Keratinocyte (primary cell): Measurements from ENCODE around the gene SLC22A31. TPM values are rescaled to one million over a fixed set of nuclear protein-coding genes. Genes with fewer than 3 reads are reported as not detected.

Experiments used
- DNase-seq: peaks from one replicate; pipeline ENCODE4 v3.0.0-alpha.2; 2011; ENCODE audit warnings: low read depth, missing footprints, low spot score
- FAIRE-seq: peaks from 2 replicates; lab custom pipeline; 2011; peaks lifted over from hg19 to GRCh38; lab: Jason Lieb, UNC
- H2AFZ ChIP-seq: 2 replicates; pipeline ENCODE4 v1.6.0; 2012; ENCODE audit warnings: low read length, control low read depth, inconsistent platforms; ENCODE audit not compliant: control insufficient read depth
- H3K27ac ChIP-seq: 2 replicates; pipeline ENCODE4 v1.5.1; 2011; ENCODE audit warnings: low read length; ENCODE audit not compliant: control insufficient read depth, insufficient read depth
- H3K27me3 ChIP-seq: 3 replicates; pipeline ENCODE4 v1.6.0; 2011; ENCODE audit warnings: low read length; ENCODE audit not compliant: control insufficient read depth, insufficient read depth; ENCODE audit errors: extremely low read depth
- H3K36me3 ChIP-seq, 2 experiments: 2 replicates in 1 of 2; 3 replicates in 1 of 2; pipeline ENCODE4 v1.5.1; 2011; ENCODE audit warnings: low read length in 2 of 2, mild to moderate bottlenecking in 1 of 2; ENCODE audit not compliant: control insufficient read depth in 2 of 2, insufficient read depth in 2 of 2; ENCODE audit errors: extremely low read depth in 1 of 2
- H3K4me1 ChIP-seq: 3 replicates; pipeline ENCODE4 v1.5.1; 2011; ENCODE audit warnings: low read length; ENCODE audit not compliant: control insufficient read depth, insufficient read depth; ENCODE audit errors: extremely low read depth
- H3K4me2 ChIP-seq: 3 replicates; pipeline ENCODE4 v1.6.0; 2011; ENCODE audit warnings: low read depth, low read length; ENCODE audit not compliant: control insufficient read depth, insufficient read depth; ENCODE audit errors: extremely low read depth
- H3K4me3 ChIP-seq, 3 experiments: fragments of 200-600 bp in 1 of 3; sonication (generic) in 1 of 3; 2 replicates in 2 of 3; 3 replicates in 1 of 3; pipeline ENCODE4 v1.5.1; 2011 to 2016; ENCODE audit warnings: low read length in 3 of 3, mild to moderate bottlenecking in 3 of 3, control low read depth in 2 of 3, inconsistent platforms in 1 of 3, low read depth in 1 of 3, mixed read lengths in 1 of 3, mixed run types in 1 of 3, moderate library complexity in 1 of 3; ENCODE audit not compliant: control insufficient read depth in 2 of 3, insufficient read depth in 2 of 3; ENCODE audit errors: extremely low read depth in 1 of 3
- H3K79me2 ChIP-seq: 2 replicates; pipeline ENCODE4 v1.6.0; 2012; ENCODE audit warnings: low read length; ENCODE audit not compliant: control insufficient read depth, insufficient read depth
- H3K9ac ChIP-seq: 3 replicates; pipeline ENCODE4 v1.6.0; 2011; ENCODE audit warnings: low read length; ENCODE audit not compliant: control insufficient read depth, insufficient read depth; ENCODE audit errors: extremely low read depth
- H3K9me1 ChIP-seq: 3 replicates; pipeline ENCODE4 v1.6.0; 2011; ENCODE audit warnings: low read length; ENCODE audit not compliant: control insufficient read depth, insufficient read depth; ENCODE audit errors: extremely low read depth
- H3K9me3 ChIP-seq: 2 replicates; pipeline ENCODE4 v1.5.1; 2012; ENCODE audit warnings: low read depth, low read length; ENCODE audit not compliant: control insufficient read depth
- H4K20me1 ChIP-seq: 3 replicates; pipeline ENCODE4 v1.6.0; 2011; ENCODE audit warnings: low read length; ENCODE audit not compliant: control insufficient read depth, insufficient read depth; ENCODE audit errors: extremely low read depth
- EZH2 ChIP-seq: IDR thresholded peaks from one replicate; pipeline ENCODE4 v1.6.1; 2012; ENCODE audit warnings: inconsistent platforms, mild to moderate bottlenecking, low read length, moderate library complexity
- dilution Hi-C: fragments of 300-500 bp; cut with MboI; formaldehyde crosslinking; loops from one replicate; pipeline ENCODE4 v1.7.0; 2020; ENCODE audit warnings: low sequenced_read_pairs; ENCODE audit not compliant: extremely low pct_ligation_motif_present
- polyA plus RNA-seq, 5 experiments: library from polyadenylated mRNA; depleted of rRNA in 3 of 5; stranded (reverse) in 3 of 5; stranded (forward) in 1 of 5; unstranded in 1 of 5; fragments of >200 nt; gene quantifications; 1 replicate in 1 of 5; 2 replicates in 3 of 5; 3 replicates in 1 of 5; pipeline versions ENCODE4 v1.2.1 to v1.2.3, GENCODE V29; 2011 to 2012; ENCODE audit warnings: missing spikeins in 2 of 5, low read depth in 1 of 5, low replicate concordance in 1 of 5
- TF ChIP-seq, protein P1 (sequence below), 3 experiments: IDR thresholded peaks in 1 of 3; conservative IDR thresholded peaks in 1 of 3; optimal IDR thresholded peaks in 1 of 3; 2 replicates in 2 of 3; 3 replicates in 1 of 3; pipeline versions ENCODE3 to v1.5.1; 2011; ENCODE audit warnings: low read length in 3 of 3, mild to moderate bottlenecking in 3 of 3, moderate library complexity in 2 of 3, control low read depth in 1 of 3, inconsistent platforms in 1 of 3; ENCODE audit not compliant: insufficient read depth in 2 of 3; ENCODE audit errors: extremely low read depth in 1 of 3

Gene SLC22A31
- polyA plus RNA-seq, 1 donor (not counting 4 experiments of a cell fraction or from before 2014, with no cell fraction given): not detected

DNA sequence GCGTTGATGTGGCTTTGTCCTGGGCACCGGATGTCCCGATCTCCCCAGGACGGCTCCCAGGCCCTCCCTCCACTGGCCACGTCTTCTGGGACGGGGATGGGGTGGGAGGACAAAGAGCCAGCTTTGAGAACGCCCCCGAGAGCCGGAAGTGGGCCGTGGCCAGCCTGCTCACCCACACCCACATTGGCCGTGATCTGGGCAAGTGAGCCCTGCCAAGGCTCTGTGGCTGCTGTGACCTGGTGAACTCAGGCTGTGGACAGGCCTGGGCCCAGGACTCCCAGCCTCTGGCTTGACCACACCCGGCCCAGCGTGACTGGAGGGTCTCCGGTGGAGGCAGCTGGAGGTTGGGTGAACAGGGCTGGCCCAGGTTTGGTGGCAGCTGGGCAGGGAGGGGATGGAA lies 25.5 kb downstream of the SLC22A31 start:
- Histone ChIP-seq H3K4me2 (no peak overlapping the region), H2AFZ (no peak overlapping the region), H3K4me3 (no peak overlapping the region), H3K9me3 (no peaks in the 10 kb centered on the region), H3K4me1 (peaks cover 6% of the 10 kb centered on the region), H3K79me2 (no peaks in the 10 kb centered on the region), H3K9me1 (no peaks in the 10 kb centered on the region), H3K36me3 (no peaks in the 10 kb centered on the region), H4K20me1 (peaks cover 2% of the 10 kb centered on the region), H3K27me3 (peaks cover 47% of the 10 kb centered on the region), H3K9ac (no peak overlapping the region), H3K27ac (no peak overlapping the region)
- DNase-seq (no peak), FAIRE-seq (no peak)
- dilution Hi-C loops: no loop called here
- TF ChIP-seq, protein P1, sequence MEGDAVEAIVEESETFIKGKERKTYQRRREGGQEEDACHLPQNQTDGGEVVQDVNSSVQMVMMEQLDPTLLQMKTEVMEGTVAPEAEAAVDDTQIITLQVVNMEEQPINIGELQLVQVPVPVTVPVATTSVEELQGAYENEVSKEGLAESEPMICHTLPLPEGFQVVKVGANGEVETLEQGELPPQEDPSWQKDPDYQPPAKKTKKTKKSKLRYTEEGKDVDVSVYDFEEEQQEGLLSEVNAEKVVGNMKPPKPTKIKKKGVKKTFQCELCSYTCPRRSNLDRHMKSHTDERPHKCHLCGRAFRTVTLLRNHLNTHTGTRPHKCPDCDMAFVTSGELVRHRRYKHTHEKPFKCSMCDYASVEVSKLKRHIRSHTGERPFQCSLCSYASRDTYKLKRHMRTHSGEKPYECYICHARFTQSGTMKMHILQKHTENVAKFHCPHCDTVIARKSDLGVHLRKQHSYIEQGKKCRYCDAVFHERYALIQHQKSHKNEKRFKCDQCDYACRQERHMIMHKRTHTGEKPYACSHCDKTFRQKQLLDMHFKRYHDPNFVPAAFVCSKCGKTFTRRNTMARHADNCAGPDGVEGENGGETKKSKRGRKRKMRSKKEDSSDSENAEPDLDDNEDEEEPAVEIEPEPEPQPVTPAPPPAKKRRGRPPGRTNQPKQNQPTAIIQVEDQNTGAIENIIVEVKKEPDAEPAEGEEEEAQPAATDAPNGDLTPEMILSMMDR (optimal IDR thresholded peaks at IDR 0.05 in 1 of 3, IDR thresholded peaks at IDR 0.05 in 1 of 3, conservative IDR thresholded peaks at IDR 0.05 in 1 of 3; ENCODE audit: extremely low read depth in 1 of 3, insufficient read depth in 2 of 3, low read length in 3 of 3): no peak
- no peak for TF ChIP-seq EZH2

DNA sequence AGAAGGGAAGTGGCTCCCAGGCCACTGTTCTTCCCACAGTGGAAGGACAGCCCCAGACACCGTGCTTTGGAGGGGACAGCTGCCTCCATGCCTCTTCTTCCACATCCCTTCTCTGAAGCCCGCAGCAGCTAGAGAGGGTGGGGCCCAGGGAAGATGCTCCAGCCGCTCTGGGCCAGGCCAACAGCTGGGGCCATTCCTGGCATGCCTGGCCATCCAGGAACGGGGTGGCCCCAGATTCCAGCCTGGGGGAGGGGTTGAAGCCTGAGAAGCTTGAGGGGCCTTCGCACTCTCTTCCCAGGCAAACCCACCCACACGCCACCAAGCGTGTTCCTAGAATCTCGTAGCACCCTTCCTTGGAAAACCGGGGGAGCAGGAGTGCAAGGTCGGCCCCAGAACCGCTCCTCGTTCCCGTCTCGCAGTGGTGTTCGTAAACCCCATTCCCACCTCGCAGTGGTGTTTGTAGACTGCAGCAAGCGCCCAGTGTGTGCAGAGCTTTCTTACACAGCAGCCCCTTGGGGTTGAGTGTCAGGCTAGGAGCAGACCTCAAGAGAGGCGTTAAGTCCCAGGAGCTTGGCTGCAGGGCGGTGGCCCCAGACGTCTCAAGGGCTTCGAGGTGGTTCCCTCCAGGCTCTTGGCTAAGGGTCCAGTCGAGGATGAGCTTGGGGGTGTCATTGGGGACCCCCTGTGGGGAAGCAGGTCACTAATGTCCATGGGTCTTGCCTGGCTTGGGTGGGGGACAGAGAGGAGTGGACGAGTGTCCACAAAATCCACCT lies 26.1 kb downstream of the SLC22A31 start:
- FAIRE-seq (no peak), DNase-seq (no peak)
- H4K20me1 ChIP-seq: peaks cover 2% of the 10 kb centered on the region
- peaks cover 53% of the 10 kb centered on the region for H3K27me3 ChIP-seq
- H3K4me2 ChIP-seq: no peak overlapping the region
- H3K4me3 ChIP-seq: no peak overlapping the region
- dilution Hi-C loops: no loop called here
- H3K9ac ChIP-seq: no peak overlapping the region
- no peaks in the 10 kb centered on the region for H3K79me2 ChIP-seq
- no peaks in the 10 kb centered on the region for H3K36me3 ChIP-seq
- H2AFZ ChIP-seq: no peak overlapping the region
- no peak for TF ChIP-seq EZH2
- TF ChIP-seq, protein P1 (optimal IDR thresholded peaks at IDR 0.05 in 1 of 3, IDR thresholded peaks at IDR 0.05 in 1 of 3, conservative IDR thresholded peaks at IDR 0.05 in 1 of 3; ENCODE audit: extremely low read depth in 1 of 3, insufficient read depth in 2 of 3, low read length in 3 of 3): no peak
- peaks cover 6% of the 10 kb centered on the region for H3K4me1 ChIP-seq
- no peaks in the 10 kb centered on the region for H3K9me3 ChIP-seq
- no peaks in the 10 kb centered on the region for H3K9me1 ChIP-seq
- no peak overlapping the region for H3K27ac ChIP-seq
